DOHH2 (cell line): Measurements from ENCODE around the gene GAS2L2.

Source experiments
- H3F3A ChIP-seq: fragments of 200-600 bp; sonication (generic), shearing (Covaris generic); 2 replicates; pipeline ENCODE4 v1.6.0; 2016; ENCODE audit warnings: antibody characterized with exemption, mild to moderate bottlenecking; ENCODE audit not compliant: control insufficient read depth, insufficient read depth
- H3K27ac ChIP-seq: fragments of 200-600 bp; sonication (generic); 2 replicates; pipeline ENCODE4 v1.5.1; 2014; ENCODE audit warnings: low read depth, mild to moderate bottlenecking, low read length, moderate library complexity
- H3K27me3 ChIP-seq: fragments of 200-600 bp; sonication (generic); 2 replicates; pipeline ENCODE4 v1.6.1; 2014; ENCODE audit warnings: mild to moderate bottlenecking, low read length, mixed read lengths; ENCODE audit not compliant: control insufficient read depth
- H3K36me3 ChIP-seq: fragments of 200-600 bp; sonication (generic); 2 replicates; pipeline ENCODE4 v1.6.1; 2014; ENCODE audit warnings: mild to moderate bottlenecking, low read length, moderate library complexity, mixed read lengths; ENCODE audit not compliant: control insufficient read depth
- H3K4me1 ChIP-seq: fragments of 200-600 bp; sonication (generic); 2 replicates; pipeline ENCODE4 v1.6.1; 2014; ENCODE audit warnings: mild to moderate bottlenecking, low read length, mixed read lengths; ENCODE audit not compliant: control insufficient read depth
- H3K4me2 ChIP-seq: fragments of 200-600 bp; sonication (generic); 2 replicates; pipeline ENCODE4 v1.6.0; 2014; ENCODE audit warnings: mild to moderate bottlenecking, low read length, moderate library complexity
- H3K4me3 ChIP-seq: fragments of 200-600 bp; sonication (generic); 2 replicates; pipeline ENCODE4 v1.5.1; 2014; ENCODE audit warnings: mild to moderate bottlenecking, low read length, mixed read lengths
- H3K79me2 ChIP-seq: fragments of 200-600 bp; sonication (generic); 2 replicates; pipeline ENCODE4 v1.6.1; 2014; ENCODE audit warnings: mild to moderate bottlenecking, low read length, mixed read lengths; ENCODE audit not compliant: control insufficient read depth
- H3K9me2 ChIP-seq: fragments of 200-600 bp; sonication (generic); replicated peaks from 2 replicates; pipeline ENCODE4 v1.6.1; 2014; ENCODE audit warnings: mild to moderate bottlenecking, low read length, mixed read lengths; ENCODE audit not compliant: control insufficient read depth
- H3K9me3 ChIP-seq: fragments of 200-600 bp; sonication (generic); 2 replicates; pipeline ENCODE4 v1.6.1; 2014; ENCODE audit warnings: antibody characterized with exemption, low read length, mixed read lengths; ENCODE audit not compliant: control insufficient read depth, insufficient read depth
- H4K20me1 ChIP-seq: fragments of 200-600 bp; sonication (generic); 2 replicates; pipeline ENCODE4 v1.6.0; 2014; ENCODE audit warnings: low read depth, mild to moderate bottlenecking, antibody characterized with exemption, low read length, moderate library complexity; ENCODE audit not compliant: control insufficient read depth, insufficient read depth
- EZH2phosphoT487 ChIP-seq: fragments of 200-600 bp; sonication (generic); IDR thresholded peaks from 2 replicates; pipeline ENCODE4 v1.6.1; 2017; ENCODE audit warnings: borderline replicate concordance, mild to moderate bottlenecking, antibody characterized with exemption, low read length, moderate library complexity, mixed read lengths
- TF ChIP-seq, protein P1 (sequence below): fragments of 200-600 bp; sonication (generic); IDR thresholded peaks from one replicate; pipeline ENCODE4 v1.5.1; 2014; ENCODE audit warnings: antibody characterized with exemption, mild to moderate bottlenecking, low read depth, low read length; ENCODE audit not compliant: poor library complexity, severe bottlenecking

GAS2L2 gene

DNA sequence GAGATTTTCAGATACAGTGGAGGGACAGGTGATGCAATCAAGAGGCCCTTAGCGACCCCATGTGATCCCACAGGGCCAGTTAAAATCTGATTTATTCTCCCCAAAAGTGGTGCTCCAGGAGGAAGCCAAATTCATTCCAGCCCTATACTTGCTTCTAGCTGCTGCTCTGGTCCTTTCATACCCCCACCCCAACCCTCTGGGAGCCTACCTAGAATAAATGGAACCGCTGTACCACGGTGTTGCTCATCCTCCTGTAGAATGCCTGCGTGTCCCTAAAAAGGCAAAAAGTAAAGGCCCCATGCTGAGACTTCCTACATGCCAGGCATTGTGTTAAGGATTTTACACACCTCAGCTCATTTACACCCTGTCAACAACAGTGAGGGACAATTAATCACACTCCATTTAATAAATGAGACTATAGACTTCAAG lies 23.6 kb downstream of the GAS2L2 start:
- Histone ChIP-seq H3K36me3 (peaks cover 3% of the 10 kb centered on the region; the same call in 1 of the 2 replicates), H3K4me3 (no peak overlapping the region), H3K9me2 (no peaks in the 10 kb centered on the region), H3K27me3 (peaks cover 23% of the 10 kb centered on the region), H3K9me3 (no peaks in the 10 kb centered on the region), H3K4me1 (peaks cover 12% of the 10 kb centered on the region), H4K20me1 (no peaks in the 10 kb centered on the region), H3K27ac (no peak overlapping the region), H3K79me2 (no peaks in the 10 kb centered on the region), H3K4me2 (no peak overlapping the region), H3F3A (no peaks in the 10 kb centered on the region)
- TF ChIP-seq, protein P1, sequence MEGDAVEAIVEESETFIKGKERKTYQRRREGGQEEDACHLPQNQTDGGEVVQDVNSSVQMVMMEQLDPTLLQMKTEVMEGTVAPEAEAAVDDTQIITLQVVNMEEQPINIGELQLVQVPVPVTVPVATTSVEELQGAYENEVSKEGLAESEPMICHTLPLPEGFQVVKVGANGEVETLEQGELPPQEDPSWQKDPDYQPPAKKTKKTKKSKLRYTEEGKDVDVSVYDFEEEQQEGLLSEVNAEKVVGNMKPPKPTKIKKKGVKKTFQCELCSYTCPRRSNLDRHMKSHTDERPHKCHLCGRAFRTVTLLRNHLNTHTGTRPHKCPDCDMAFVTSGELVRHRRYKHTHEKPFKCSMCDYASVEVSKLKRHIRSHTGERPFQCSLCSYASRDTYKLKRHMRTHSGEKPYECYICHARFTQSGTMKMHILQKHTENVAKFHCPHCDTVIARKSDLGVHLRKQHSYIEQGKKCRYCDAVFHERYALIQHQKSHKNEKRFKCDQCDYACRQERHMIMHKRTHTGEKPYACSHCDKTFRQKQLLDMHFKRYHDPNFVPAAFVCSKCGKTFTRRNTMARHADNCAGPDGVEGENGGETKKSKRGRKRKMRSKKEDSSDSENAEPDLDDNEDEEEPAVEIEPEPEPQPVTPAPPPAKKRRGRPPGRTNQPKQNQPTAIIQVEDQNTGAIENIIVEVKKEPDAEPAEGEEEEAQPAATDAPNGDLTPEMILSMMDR = no peak
- TF ChIP-seq EZH2phosphoT487 = no peak

GRCh38 chr17:35728551-35728950 lies 24.5 kb downstream of the GAS2L2 start:
- TF ChIP-seq, protein P1 = no peak
- TF ChIP-seq EZH2phosphoT487 = no peak
- H3K79me2 ChIP-seq = no peaks in the 10 kb centered on the region
- H3K36me3 ChIP-seq = peaks cover 10% of the 10 kb centered on the region
- H3K4me3 ChIP-seq = no peak overlapping the region
- no peak overlapping the region for H3K27ac ChIP-seq
- peaks cover 23% of the 10 kb centered on the region for H3K27me3 ChIP-seq
- no peak overlapping the region for H3K4me2 ChIP-seq
- H3K9me2 ChIP-seq = no peaks in the 10 kb centered on the region
- no peaks in the 10 kb centered on the region for H3F3A ChIP-seq
- no peaks in the 10 kb centered on the region for H3K9me3 ChIP-seq
- no peaks in the 10 kb centered on the region for H4K20me1 ChIP-seq
- H3K4me1 ChIP-seq = peaks cover 12% of the 10 kb centered on the region

- Histone ChIP-seq H3K27me3 (peaks cover 17% of the 10 kb centered on the region), H3F3A (no peaks in the 10 kb centered on the region), H3K79me2 (no peaks in the 10 kb centered on the region), H3K4me3 (no peak overlapping the region), H3K36me3 (peaks cover 13% of the 10 kb centered on the region), H3K4me1 (peaks cover 12% of the 10 kb centered on the region), H3K27ac (no peak overlapping the region), H3K4me2 (no peak overlapping the region), H3K9me2 (no peaks in the 10 kb centered on the region), H4K20me1 (no peaks in the 10 kb centered on the region), H3K9me3 (no peaks in the 10 kb centered on the region)
- TF ChIP-seq EZH2phosphoT487 = no peak
- TF ChIP-seq, protein P1 = no peak
These were observed 25.4 kb downstream of the GAS2L2 start for GRCh38 chr17:35727635-35728034.
